ENCODE measurements around the gene DNAJC27.

Gene DNAJC27

DNA sequence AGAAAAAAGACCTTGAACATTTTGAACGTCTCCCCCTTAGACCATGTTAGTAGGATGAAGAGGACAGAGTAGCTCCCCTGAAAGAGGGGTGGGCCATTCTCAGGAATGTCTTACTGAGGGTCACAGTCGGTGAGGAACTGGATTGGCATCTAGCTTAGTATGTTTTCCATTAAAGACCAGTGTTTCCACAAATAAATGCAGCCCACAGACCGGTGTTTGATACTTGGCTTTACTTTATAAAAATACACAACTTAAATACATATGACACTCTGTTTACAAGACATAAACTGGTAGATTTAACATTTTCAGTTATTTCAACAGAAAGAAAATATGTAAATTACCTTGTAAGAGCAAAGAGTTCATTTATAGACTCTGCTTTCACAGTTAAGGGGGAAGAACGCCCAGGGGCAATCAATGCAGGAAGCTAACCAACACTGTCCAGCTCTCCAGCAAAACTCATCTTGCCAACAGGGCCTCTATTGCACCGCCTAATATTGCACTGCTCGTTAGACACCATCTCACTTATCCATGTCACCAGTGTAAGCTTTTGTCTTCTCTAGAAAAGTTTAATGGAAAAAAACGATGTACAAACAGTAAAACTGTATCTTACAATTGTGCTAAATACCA, 28.2 kb downstream of the DNAJC27 start:
- peaks cover 16% of the 10 kb centered on the region for H3K36me3 ChIP-seq (ENCODE audit: control insufficient read depth, low read depth, low read length)
- no peaks in the 10 kb centered on the region for H3K4me1 ChIP-seq (ENCODE audit: control insufficient read depth, low read depth, low read length)
- no peak overlapping the region for H3K4me3 ChIP-seq (ENCODE audit: low read length)
- no peaks in the 10 kb centered on the region for H3K9me3 ChIP-seq (ENCODE audit: control insufficient read depth, low read depth, low read length)
- no peaks in the 10 kb centered on the region for H3K27me3 ChIP-seq (ENCODE audit: control insufficient read depth, insufficient read depth, low read length)
- H3K9ac ChIP-seq (ENCODE audit: low read length) = no peak overlapping the region
- no peak overlapping the region for H3K27ac ChIP-seq (ENCODE audit: low read length)

DNA sequence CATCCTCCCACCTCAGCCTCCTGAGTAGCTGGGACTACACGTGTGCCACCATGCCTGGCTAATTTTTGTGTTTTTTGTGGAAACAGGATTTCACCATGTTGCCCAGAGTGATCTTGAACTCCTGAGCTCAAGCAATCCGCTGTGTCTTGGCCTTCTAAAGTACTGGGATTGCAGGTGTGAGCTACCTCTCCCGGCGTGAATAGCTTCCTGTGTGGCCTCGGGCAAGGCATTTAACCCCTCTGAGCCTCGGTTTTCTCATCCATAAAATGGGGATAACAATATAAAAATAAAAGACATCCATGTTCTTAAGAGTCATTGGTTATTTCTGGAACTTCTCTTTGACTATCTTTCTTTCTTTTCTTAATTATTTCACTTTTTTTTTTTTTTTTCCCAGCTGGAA, 32.4 kb downstream of the DNAJC27 start:
- Histone ChIP-seq H3K4me3 (ENCODE audit: low read length) (no peak overlapping the region), H3K4me1 (ENCODE audit: control insufficient read depth, low read depth, low read length) (no peaks in the 10 kb centered on the region), H3K36me3 (ENCODE audit: control insufficient read depth, low read depth, low read length) (no peaks in the 10 kb centered on the region), H3K27ac (ENCODE audit: low read length) (no peak overlapping the region), H3K9ac (ENCODE audit: low read length) (no peak overlapping the region), H3K27me3 (ENCODE audit: control insufficient read depth, insufficient read depth, low read length) (no peaks in the 10 kb centered on the region), H3K9me3 (ENCODE audit: control insufficient read depth, low read depth, low read length) (no peaks in the 10 kb centered on the region)

DNA sequence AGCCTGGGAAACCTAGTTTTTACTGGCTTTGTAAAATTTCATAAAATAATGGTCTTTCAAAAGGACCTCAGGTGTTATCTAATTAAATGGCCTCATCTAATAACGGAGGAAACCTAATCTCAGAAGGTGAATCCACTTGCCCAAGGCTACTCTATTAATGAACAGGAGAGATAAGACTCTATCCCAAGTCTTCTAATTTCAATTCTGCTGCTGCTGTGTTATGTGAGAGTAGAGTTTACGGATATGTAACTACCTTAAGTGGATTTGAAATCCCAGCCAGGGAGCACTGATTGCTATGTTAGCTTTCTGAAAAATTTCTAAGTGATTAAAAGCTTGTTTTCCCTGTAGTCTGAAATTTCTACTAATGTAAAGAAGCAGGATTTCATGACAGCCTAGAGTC, 34.5 kb downstream of the DNAJC27 start:
- H3K9ac ChIP-seq (ENCODE audit: low read length) = no peak overlapping the region
- H3K4me1 ChIP-seq (ENCODE audit: control insufficient read depth, low read depth, low read length) = no peaks in the 10 kb centered on the region
- H3K4me3 ChIP-seq (ENCODE audit: low read length) = no peak overlapping the region
- no peak overlapping the region for H3K27ac ChIP-seq (ENCODE audit: low read length)
- no peaks in the 10 kb centered on the region for H3K36me3 ChIP-seq (ENCODE audit: control insufficient read depth, low read depth, low read length)
- no peaks in the 10 kb centered on the region for H3K27me3 ChIP-seq (ENCODE audit: control insufficient read depth, insufficient read depth, low read length)
- no peaks in the 10 kb centered on the region for H3K9me3 ChIP-seq (ENCODE audit: control insufficient read depth, low read depth, low read length)

DNA sequence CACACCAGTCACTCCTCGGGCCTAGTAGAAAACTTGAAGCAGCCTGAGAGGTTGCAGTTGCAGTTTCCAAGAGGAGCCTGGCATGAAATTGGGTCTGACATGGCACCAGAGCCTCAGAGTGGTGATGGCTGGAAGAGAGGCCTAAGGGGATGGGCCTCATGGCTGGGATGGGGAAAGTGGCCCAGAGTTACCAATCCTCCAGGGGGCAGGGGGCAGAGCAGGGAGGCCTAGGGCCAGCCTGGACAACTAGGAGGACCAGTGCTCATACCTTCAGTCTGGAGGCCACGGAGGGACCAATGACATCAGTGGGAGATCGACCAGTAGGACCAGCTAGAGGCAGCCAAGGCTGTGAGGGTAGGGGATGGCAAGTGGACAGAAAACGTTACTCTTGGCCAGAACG, 36.6 kb downstream of the DNAJC27 start:
- Histone ChIP-seq H3K9ac (ENCODE audit: low read length) (no peak overlapping the region), H3K4me3 (ENCODE audit: low read length) (no peak overlapping the region), H3K27me3 (ENCODE audit: control insufficient read depth, insufficient read depth, low read length) (no peaks in the 10 kb centered on the region), H3K9me3 (ENCODE audit: control insufficient read depth, low read depth, low read length) (no peaks in the 10 kb centered on the region), H3K4me1 (ENCODE audit: control insufficient read depth, low read depth, low read length) (no peaks in the 10 kb centered on the region), H3K27ac (ENCODE audit: low read length) (no peak overlapping the region), H3K36me3 (ENCODE audit: control insufficient read depth, low read depth, low read length) (no peaks in the 10 kb centered on the region)

GRCh38 chr2:24932715-24933114, 39.0 kb downstream of the DNAJC27 start:
- Histone ChIP-seq H3K36me3 (ENCODE audit: control insufficient read depth, low read depth, low read length) (no peaks in the 10 kb centered on the region), H3K4me3 (ENCODE audit: low read length) (no peak overlapping the region), H3K9ac (ENCODE audit: low read length) (no peak overlapping the region), H3K4me1 (ENCODE audit: control insufficient read depth, low read depth, low read length) (no peaks in the 10 kb centered on the region), H3K27me3 (ENCODE audit: control insufficient read depth, insufficient read depth, low read length) (no peaks in the 10 kb centered on the region), H3K9me3 (ENCODE audit: control insufficient read depth, low read depth, low read length) (no peaks in the 10 kb centered on the region), H3K27ac (ENCODE audit: low read length) (no peak overlapping the region)

DNA sequence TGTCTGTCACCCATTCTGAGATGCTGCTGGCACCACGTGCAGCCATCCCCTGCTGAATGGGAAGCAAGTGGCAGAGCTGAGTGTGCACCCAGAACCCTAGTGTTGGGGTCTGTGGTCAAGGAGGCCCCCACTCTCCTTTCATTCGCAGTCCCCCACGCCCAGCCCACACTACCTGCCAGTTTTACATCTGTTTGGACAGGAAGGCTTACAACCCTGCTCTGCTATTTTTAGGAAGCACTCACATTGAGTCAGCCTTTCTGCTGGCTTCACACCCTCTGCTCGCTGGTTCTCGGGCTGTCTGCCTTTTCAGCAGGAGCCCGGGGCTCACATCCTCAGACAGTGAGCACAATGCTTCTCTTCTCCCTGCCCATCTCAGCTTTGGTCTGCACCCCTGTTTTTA, 41.0 kb downstream of the DNAJC27 start:
- no peaks in the 10 kb centered on the region for H3K4me1 ChIP-seq (ENCODE audit: control insufficient read depth, low read depth, low read length)
- no peak overlapping the region for H3K27ac ChIP-seq (ENCODE audit: low read length)
- H3K27me3 ChIP-seq (ENCODE audit: control insufficient read depth, insufficient read depth, low read length) = no peaks in the 10 kb centered on the region
- no peak overlapping the region for H3K4me3 ChIP-seq (ENCODE audit: low read length)
- no peak overlapping the region for H3K9ac ChIP-seq (ENCODE audit: low read length)
- no peaks in the 10 kb centered on the region for H3K9me3 ChIP-seq (ENCODE audit: control insufficient read depth, low read depth, low read length)
- no peaks in the 10 kb centered on the region for H3K36me3 ChIP-seq (ENCODE audit: control insufficient read depth, low read depth, low read length)

DNA sequence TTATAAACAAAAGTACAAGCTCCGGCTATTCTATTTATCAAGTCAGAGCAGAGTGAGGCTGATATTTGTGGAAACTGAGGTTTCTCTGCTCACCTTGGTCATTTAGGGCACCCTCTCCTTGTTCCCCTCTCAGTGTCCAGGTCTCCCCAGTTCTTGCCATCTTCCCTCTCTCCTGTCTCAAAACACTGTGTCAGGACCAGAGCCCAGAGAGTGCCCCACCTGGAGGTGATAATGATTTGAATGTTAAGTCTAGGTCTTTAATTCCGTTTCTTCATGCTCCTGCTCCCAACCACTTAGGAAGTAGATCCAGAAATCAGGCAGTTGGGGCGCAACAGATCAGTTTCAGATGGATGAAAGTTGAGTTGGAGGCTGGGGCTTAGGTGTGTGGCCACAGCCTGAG, 42.5 kb downstream of the DNAJC27 start:
- H3K9me3 ChIP-seq (ENCODE audit: control insufficient read depth, low read depth, low read length) = no peaks in the 10 kb centered on the region
- H3K9ac ChIP-seq (ENCODE audit: low read length) = no peak overlapping the region
- no peaks in the 10 kb centered on the region for H3K36me3 ChIP-seq (ENCODE audit: control insufficient read depth, low read depth, low read length)
- H3K27me3 ChIP-seq (ENCODE audit: control insufficient read depth, insufficient read depth, low read length) = no peaks in the 10 kb centered on the region
- no peak overlapping the region for H3K4me3 ChIP-seq (ENCODE audit: low read length)
- no peak overlapping the region for H3K27ac ChIP-seq (ENCODE audit: low read length)
- H3K4me1 ChIP-seq (ENCODE audit: control insufficient read depth, low read depth, low read length) = no peaks in the 10 kb centered on the region

GRCh38 chr2:24928036-24928435, 43.7 kb downstream of the DNAJC27 start:
- H3K9me3 ChIP-seq (ENCODE audit: control insufficient read depth, low read depth, low read length) = no peaks in the 10 kb centered on the region
- no peak overlapping the region for H3K27ac ChIP-seq (ENCODE audit: low read length)

DNA sequence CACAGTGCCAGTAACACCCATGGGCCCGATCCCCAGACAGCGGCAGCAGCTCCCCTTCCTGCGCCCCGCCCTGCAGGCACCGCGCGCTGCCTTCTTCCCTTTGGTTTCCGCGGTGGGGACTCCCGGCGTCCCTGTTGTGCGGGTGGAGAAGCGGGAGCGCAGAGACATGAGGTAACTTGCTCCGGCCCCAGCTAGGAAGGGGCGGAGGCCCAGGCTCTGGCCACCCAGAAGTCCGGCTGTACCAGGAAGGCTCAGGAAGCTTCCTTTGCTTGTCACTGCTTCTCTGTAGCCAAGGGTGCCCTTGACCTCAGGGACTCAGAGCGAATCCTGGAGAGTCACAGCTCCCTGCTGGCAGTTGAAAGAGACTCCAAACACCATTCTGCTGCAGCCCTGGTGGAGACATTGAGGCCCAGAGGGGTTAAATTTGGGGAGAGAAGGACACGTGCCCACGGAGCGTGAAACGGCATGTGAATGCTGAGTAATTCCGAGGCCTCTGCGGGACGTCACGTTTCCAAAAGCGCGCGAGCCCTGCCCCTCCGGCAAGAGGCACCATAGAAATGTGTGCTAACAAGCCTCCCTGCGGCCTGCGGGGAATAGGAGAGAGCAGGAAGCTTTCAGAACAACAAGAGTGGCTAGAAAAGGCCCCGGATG, 45.0 kb downstream of the DNAJC27 start:
- Histone ChIP-seq H3K36me3 (ENCODE audit: control insufficient read depth, low read depth, low read length) (no peaks in the 10 kb centered on the region), H3K27me3 (ENCODE audit: control insufficient read depth, insufficient read depth, low read length) (no peaks in the 10 kb centered on the region), H3K27ac (ENCODE audit: low read length) (no peak overlapping the region), H3K4me1 (ENCODE audit: control insufficient read depth, low read depth, low read length) (no peaks in the 10 kb centered on the region), H3K9ac (ENCODE audit: low read length) (no peak overlapping the region), H3K4me3 (ENCODE audit: low read length) (no peak overlapping the region), H3K9me3 (ENCODE audit: control insufficient read depth, low read depth, low read length) (no peaks in the 10 kb centered on the region)

More at GRCh38 chr2:24928036-24928435, 43.7 kb downstream of the DNAJC27 start:
- Histone ChIP-seq H3K4me1 (ENCODE audit: control insufficient read depth, low read depth, low read length) (no peaks in the 10 kb centered on the region), H3K36me3 (ENCODE audit: control insufficient read depth, low read depth, low read length) (no peaks in the 10 kb centered on the region), H3K27me3 (ENCODE audit: control insufficient read depth, insufficient read depth, low read length) (no peaks in the 10 kb centered on the region), H3K4me3 (ENCODE audit: low read length) (no peak overlapping the region), H3K9ac (ENCODE audit: low read length) (no peak overlapping the region)

DNA sequence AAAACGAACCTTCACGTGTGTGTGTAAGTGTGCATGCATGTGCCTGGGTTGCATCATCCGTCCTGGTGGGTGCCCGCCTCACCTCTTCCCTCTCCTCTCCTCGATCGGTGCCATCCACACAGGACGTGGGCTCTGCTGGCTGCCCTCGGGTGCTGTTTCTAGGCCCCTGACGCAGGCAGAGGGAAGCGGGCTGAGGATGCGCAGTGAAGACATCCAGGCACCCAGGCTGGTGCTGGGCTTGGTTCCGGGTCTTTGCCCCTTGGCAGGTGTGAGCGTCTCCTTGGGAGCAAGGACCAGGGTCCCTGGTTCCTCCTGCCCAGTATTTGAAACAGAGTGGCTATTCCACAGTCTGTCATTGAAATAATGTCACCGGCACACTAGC, 45.5 kb downstream of the DNAJC27 start:
- H3K36me3 ChIP-seq (ENCODE audit: control insufficient read depth, low read depth, low read length) = no peaks in the 10 kb centered on the region
- H3K9me3 ChIP-seq (ENCODE audit: control insufficient read depth, low read depth, low read length) = no peaks in the 10 kb centered on the region
- no peak overlapping the region for H3K4me3 ChIP-seq (ENCODE audit: low read length)
- H3K27me3 ChIP-seq (ENCODE audit: control insufficient read depth, insufficient read depth, low read length) = no peaks in the 10 kb centered on the region
- no peaks in the 10 kb centered on the region for H3K4me1 ChIP-seq (ENCODE audit: control insufficient read depth, low read depth, low read length)
- H3K9ac ChIP-seq (ENCODE audit: low read length) = no peak overlapping the region
- H3K27ac ChIP-seq (ENCODE audit: low read length) = no peak overlapping the region

GRCh38 chr2:24925815-24926214, 45.9 kb downstream of the DNAJC27 start:
- Histone ChIP-seq H3K9ac (ENCODE audit: low read length) (no peak overlapping the region), H3K36me3 (ENCODE audit: control insufficient read depth, low read depth, low read length) (no peaks in the 10 kb centered on the region), H3K27me3 (ENCODE audit: control insufficient read depth, insufficient read depth, low read length) (peaks cover 3% of the 10 kb centered on the region), H3K4me1 (ENCODE audit: control insufficient read depth, low read depth, low read length) (no peaks in the 10 kb centered on the region), H3K4me3 (ENCODE audit: low read length) (no peak overlapping the region), H3K27ac (ENCODE audit: low read length) (no peak overlapping the region), H3K9me3 (ENCODE audit: control insufficient read depth, low read depth, low read length) (no peaks in the 10 kb centered on the region)

DNA sequence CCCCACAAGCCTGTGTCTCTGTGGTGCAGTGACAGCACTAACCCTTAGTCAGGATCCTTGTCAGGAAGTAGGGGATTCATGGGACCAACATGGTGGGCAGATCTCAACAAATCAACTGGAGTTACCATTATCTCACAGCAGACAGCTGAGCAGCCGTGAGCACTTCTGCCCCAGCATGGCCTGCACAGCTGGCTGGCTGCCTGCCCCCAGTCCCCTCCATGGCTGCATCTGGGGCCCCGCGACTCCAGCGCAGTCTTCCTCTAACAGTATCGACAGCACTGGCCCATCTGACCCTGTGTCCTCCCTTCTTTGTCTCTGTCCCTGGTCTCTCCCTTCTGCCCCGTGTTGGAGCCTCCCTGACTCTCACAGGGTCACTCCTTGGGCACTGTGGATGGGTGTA, 47.0 kb downstream of the DNAJC27 start:
- Histone ChIP-seq H3K27ac (ENCODE audit: low read length) (no peak overlapping the region), H3K9me3 (ENCODE audit: control insufficient read depth, low read depth, low read length) (no peaks in the 10 kb centered on the region), H3K4me3 (ENCODE audit: low read length) (no peak overlapping the region), H3K36me3 (ENCODE audit: control insufficient read depth, low read depth, low read length) (no peaks in the 10 kb centered on the region), H3K4me1 (ENCODE audit: control insufficient read depth, low read depth, low read length) (no peaks in the 10 kb centered on the region), H3K9ac (ENCODE audit: low read length) (no peak overlapping the region), H3K27me3 (ENCODE audit: control insufficient read depth, insufficient read depth, low read length) (peaks cover 5% of the 10 kb centered on the region)

Measured in iPS-18a (cell line).